ENCODE measurements around the gene EXOC2.

Gene EXOC2

DNA sequence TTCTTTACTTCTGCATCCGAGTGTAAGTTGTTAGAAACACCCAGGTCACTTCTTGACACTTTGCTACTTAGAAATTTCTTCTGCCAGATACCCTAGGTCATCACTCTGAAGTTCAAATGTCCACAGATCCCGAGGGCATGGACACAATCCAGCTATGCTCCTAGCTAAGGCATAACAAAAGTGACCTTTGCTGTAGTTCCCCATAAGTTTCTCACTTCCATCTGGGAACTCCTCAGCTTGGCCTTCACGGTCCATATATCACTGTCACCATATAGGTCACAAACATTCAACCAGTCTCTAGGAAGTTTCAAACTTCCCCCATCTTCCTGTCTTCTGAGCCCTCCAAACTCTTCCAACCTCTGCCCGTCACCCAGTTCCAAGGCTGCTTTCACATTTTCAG, 236.1 kb downstream of the EXOC2 start:
- FAIRE-seq, result no peak

DNA sequence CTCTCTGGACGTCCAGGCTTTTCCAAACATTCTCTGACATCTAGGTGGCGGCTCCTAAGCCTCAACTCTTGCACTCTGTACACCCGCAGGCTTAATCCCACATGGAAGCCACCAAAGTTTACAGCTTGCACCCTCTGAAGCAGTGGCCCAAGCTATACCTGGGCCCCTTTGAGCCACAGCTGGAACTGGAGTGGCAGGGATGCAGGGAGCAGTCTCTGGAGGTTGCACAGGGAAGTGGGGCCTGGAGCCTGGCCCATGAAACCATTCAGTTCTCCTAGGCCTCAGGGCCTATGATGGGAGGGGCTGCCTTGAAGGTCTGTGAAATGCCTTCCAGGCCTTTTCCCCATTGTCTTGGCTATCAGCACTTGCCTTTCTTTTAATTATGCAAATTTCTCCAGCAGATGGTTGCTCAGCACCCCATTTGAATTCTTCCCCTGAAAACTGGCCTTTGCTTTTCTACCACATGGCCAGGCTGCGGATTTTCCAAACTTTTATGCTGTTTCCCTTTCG, 236.5 kb downstream of the EXOC2 start:
- no peak for FAIRE-seq

DNA sequence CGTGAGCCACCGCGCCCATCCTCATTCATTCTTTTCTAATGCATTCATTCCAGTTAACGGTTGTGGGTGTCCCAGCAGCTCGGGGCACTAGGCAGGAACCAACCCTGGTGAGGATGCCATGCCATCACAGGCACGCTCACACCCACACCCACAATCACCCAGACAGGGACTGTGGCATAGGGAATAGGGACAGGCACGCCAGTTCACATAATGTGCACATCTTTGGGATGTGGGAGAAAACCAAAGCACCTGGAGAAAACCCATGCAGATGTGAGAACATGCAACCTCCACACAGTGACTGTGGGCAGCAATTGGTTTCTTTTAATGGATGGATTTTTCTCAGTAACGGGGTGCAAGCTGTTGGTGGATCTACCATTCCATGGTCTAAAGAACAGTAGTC, 237.1 kb downstream of the EXOC2 start:
- no peak for FAIRE-seq

DNA sequence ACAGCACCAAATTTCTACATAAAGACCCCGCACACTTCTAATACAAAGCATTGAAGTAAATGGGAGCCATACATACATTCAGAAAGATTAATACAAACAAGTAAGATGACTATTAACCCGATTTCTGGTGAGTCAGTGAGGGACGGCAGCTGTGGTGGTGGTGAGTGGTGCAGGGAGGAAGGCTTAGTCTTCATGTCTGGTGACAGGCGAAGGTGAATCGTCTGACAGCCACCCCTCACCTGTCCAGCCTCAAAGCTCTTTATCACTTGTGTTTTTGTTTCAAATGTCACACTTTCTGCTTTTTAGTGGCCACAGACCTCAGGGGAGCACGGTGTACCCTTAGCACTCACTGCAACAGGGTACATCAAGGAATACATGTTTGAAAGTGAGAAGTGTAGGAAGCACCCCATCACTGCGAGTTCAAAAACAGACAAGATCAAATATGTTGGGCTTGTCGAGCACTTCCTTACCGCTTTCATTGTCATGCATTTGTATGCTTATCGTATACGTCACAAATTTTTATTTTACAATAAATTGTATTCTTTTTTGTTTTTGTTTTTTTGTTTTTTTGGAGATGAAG, 237.8 kb downstream of the EXOC2 start:
- FAIRE-seq, result no peak

DNA sequence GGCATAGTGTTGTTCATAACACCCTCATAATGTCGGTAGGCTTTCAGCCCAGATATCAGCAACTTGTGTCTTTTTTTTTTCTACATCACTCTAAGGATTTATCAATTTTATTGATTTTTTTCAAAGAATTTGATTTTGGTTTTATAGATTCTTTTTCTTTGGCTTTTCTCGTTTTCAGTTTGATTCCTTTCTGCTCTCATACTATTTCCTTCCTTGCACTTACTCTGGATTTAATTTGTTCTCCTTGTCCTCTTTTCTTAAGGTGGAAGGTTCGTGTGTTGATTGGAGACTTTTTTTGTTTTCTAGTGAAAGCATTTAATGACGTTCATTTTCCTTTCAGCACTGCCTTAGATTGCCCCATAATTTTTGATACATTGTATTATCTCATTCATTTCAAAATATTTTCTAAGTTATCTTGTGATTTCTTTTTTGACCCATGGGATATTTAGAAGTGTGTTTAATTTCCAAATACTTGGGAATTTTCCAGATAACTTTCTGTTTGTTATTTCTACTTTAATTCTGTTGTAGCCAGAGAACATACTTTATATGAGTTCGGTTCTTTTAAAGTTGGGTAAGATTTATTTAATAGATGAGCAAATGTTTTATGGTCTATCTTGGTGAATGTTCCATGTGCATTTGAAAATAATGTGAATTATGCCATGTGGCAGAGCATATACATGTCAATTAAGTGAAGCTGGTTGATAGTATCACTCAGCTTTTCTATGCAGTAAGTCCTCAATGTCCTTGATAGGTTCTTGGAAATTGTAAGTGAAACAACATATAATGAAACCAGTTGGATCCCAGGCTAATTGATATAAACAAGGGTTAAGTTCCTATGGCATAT, 238.6 kb downstream of the EXOC2 start:
- no peak for FAIRE-seq

DNA sequence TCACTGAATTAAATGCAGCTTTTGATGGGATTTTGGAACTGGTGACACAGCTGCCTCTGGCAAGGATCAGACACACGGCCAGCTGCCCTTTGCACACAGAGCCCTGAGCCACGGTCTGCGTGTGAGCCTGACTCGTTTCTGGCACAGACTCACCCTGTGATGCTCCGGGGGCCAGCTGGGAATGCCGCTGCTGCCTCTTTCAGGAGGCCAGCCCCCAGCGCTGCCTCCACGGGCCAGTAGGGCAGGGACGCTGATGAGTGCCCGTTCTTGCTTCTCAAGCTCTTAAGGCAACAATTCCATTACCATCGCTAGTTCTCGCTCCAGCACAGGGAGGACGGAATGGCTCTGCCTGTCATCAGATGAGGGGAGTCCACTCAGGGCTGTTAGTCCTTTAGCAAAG, 239.8 kb downstream of the EXOC2 start:
- FAIRE-seq, result no peak

DNA sequence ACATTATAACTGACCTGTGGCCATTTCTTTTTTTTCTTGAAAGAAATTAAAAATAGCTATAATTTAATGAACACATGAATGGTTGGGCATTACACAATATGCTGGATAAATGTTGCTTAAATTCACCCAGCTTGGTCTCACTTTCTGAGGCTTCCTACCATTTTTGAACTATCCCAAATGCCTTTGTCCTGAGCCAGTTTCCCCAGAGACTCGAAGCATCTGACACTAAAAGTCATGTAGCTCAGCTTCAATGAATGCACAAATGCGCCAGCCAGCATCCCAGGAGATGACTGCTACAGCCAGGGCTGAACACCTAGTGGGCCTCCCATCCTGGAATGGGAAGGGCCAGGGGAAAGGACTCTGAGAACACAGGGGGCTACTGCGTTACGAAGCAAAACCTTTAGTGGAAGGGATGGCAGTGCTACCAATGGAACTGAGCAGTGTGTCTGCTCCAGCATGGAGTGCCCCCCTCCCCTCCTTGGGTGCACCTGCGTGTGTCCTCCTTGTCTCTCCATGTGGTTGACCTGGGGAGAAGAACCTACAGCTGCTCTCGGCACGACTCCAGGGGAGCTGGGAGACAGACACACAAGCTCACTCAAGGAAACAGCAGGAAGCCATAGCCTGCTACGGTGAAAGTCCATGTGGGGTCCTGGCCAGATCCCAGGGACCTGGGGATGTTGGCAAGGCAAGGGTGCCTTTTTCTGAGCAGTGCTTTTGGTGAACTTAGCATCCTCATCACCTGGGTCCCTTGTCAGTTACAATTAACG, 240.5 kb downstream of the EXOC2 start:
- FAIRE-seq, result no peak

DNA sequence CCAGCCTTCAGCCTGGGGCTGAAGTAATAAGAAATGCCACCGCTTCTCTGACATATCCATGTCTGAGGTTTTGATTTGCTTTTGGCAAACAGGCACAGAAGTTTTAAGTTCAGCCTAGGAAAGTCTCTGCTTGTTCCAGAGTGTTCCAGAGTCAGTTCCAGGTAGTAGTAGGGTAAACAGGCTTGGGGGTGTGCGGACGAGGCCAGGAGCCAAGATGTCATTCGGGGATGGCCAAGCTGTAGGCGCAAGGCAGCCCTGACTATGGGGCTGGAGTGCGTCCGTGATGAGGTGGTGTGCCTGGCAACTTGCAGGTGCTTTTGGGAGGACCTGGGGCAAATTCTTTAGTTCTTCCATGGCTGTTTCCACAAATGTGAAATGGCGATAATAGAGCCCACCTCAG, 241.1 kb downstream of the EXOC2 start:
- FAIRE-seq, result no peak

DNA sequence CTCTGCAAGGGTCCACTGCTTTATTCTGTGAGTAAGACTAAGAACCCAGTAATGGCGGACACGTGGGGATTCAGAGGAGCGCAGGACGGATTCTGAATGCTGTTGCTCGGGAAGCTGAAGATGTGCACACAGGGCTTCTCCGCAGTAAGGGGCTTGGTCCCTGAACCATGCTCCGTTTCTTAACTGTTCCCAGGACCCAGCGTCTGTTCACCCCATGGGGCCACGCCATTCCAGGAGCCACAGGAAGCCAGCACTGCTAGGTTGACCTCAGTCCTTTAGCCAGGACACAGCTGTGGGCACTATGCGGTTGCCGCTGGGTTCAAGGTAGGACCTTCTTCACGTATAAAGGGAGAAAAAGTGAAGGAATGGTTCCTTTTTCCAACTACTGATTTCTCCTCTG, 241.6 kb downstream of the EXOC2 start:
- no peak for FAIRE-seq

DNA sequence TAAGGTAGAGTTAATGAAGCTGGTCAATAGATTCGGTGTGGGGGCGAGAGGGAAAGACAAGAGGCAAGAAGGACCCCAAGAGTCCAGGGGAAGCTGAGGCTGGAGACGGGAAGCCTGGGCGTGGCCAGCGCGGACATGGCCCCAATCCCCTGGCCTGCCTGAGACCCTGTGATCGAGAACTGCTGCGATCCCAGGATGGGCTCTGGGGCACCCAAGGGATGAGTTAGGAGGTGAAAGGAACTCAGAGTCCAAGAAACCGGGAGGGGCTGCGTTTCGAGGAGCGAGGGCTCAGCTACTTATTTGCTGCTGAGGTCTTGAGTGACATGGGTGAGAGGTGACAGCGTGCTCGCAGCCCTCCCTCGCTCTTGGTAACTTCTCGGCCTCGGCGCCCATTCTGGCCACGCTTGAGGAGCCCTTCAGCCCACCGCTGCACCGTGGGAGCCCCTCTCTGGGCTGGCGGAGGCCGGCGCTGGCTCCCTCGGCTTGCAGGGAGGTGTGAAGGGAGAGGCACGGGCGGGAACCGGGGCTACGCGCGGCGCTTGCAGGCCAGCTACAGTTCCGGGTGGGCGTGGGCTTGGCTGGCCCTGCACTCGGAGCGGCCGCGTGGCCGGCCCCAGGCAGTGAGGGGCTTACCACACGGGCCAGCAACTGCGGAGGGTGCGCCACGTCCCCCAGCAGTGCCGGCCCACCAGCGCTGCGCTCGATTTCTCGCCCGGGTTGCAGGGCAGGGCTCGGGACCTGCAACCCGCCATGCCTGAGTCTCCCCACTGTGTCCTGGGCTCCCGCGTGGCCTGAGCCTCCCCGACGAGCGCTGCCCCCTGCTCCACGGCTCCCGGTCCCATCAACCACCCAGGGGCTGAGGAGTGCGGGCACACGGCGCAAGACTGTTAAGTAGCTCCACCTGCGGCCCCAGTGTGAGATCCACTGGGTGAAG, 243.2 kb downstream of the EXOC2 start:
- no peak for FAIRE-seq

DNA sequence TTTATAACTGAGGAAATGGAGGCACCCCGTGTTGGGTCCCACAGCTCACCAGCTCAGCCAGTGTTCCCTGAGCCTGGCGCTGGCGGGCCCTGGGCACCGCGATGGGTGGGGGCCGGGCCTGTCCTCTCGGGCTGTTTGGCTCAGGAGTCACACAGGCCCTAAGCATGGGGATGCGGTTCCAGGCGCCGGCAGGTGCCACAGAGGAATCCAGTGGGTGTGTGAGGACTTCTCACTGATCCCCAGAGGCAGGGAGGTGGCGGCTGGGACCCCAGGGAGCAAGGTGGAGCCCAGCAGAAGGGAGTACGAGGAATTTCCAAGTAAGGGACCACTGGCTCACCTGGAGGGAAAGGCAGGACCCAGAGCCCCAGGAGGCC, 243.9 kb downstream of the EXOC2 start:
- no peak for FAIRE-seq

DNA sequence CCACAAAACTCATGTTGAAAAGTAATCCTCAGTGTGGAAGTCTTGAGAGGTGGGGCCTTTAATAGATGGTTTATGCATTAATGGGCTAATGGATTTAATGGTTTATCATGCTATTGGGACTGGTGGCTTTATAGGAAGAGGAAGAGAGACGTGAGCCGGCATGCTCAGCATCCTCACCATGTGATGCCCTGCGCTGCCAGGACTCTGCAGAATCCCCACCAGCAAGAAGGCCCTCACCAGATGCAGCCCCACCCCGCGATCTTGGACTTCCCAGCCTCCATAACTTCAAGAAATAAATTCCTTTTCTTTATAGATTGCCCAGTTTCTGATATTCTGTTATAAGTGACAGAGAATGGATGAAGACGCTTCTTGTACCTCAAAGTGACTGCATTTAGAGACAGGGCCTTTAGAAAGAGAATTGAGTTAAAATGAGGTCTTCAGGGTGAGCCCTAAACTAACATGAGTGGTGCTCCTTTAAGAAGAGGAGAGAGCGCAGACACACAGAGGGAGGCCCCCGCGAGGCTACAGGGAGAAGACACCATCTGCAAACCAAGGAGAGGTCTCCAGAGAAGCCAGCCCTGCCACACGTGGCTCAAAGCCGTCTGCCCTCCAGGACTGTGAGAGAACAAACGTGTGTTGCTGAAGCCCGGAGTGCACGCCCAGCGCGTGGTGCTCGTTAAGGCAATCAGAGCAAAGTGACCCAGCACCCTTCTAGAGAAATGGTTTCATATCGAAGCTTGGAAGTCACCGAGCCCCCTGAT, 244.5 kb downstream of the EXOC2 start:
- FAIRE-seq, result no peak

DNA sequence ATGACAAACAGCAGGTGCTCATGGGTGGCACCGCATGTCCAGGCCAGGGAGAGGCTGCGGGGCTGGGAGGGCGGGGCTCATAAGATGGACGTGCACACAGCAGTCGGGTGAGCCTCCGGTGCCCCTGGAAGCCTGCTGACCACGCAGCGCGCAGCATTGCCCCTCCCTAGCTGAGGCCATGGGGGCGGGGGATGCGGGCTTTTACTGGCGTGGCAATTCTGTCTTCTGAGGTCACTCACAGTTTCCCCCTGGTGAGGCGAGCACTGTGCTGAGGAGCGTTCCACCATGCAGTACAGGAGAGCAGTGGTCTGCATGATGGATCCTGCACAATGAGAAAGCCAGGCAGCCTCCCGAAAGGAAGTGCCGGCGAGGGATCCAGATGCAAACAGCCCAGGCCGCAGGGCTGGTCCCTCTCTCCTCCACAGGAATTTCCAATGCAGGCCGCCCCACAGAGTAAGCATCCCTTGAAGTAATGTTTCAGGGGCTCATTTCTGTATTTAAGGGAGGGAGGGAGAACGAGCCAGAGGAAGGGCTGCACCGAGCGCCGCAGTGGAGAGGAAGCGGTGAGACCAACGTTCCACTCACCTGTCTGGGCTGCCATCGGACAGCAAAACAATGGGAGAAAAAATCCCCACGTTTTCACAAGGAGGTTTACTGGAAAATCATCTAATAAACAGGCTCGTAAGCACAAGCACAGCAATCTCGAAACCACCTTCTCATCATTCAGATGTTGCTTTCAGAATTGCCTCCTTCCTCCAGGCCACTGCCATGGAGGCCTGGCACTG, 245.4 kb downstream of the EXOC2 start:
- FAIRE-seq, result no peak

DNA sequence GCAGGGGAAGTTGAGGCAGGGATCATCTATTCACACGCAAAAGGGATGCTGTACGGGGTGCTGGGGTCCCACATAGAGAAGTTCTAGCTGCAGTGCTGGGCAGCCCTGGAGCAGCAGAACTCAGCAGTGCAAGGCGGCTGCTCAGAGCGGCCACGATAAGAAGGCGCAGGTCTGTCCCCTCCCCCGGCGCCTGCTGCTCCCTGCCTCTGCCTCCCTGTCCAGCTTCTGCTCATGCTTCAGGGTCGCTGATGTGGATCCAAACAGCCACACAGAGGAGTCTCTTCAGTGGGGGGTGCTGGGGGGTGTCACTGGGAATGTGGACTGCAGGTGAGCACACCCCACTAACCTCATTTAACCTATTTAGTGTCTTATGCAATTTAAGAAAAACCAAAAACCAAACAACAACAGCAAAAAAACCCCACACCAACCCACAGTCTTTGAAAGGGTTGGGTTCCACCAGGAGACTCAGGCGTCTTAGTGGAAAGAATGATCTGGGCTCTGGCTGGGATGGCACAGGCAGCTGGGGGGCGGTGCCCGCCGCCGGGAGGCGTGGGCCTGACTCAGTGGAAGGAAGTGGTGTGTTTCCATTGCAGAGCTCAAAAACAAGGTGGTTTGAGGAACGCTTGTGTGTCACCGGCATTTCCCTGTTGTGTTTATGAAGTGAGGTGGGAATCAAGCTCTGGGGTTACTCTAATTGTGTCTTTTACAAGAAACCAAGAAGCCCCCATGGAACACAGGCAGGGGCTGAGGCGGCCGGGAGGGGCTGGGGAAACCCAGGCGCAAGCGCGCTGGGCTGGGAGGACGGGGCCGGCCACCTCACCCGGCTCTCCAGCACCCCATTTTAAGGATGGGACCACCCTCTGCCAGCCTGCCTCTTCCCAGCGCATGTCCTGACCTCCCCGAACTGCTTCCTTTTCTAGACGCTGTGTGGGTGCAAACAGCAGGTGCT, 246.2 kb downstream of the EXOC2 start:
- FAIRE-seq, result no peak

DNA sequence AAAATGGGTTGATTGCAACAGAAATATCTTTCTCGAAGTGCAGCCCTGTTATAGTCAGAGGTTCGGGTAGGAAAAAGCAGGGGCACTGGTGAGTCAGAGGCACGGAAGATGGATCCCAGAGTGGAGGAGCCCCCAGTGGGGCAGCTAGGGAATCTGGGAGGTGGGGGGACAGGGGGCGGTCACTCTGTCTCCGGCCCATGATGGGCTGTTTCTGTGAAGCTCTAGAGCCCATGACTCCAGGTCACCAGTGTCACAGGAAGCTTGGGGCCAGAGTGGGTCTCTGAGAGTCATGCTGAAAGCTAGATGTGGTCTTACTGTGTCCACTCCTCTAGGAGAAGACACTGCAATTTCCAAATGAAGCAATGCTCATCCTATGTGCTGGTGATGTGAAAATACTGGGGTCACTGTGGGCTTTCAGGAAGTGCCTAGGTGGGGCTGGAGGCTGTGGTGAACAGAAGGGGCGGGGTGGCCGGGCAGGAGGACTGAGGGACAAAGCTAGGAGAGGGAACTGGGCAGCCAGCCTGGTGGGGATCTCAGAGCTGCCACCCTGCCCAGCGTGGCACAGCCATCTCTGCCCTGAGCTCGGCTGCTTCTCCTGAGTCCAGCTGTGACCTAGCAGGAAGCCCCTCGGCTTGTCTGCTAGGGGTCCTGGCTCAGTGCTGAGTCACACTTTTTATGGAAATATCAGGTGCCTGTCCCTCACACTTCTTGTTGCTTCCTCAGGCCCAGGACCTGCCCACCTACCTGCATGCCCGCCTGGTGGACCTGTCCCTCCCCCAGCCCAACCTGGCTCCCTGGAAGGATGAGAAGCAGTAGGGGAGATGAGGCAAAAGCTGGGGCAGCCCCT, 247.1 kb downstream of the EXOC2 start:
- no peak for FAIRE-seq

DNA sequence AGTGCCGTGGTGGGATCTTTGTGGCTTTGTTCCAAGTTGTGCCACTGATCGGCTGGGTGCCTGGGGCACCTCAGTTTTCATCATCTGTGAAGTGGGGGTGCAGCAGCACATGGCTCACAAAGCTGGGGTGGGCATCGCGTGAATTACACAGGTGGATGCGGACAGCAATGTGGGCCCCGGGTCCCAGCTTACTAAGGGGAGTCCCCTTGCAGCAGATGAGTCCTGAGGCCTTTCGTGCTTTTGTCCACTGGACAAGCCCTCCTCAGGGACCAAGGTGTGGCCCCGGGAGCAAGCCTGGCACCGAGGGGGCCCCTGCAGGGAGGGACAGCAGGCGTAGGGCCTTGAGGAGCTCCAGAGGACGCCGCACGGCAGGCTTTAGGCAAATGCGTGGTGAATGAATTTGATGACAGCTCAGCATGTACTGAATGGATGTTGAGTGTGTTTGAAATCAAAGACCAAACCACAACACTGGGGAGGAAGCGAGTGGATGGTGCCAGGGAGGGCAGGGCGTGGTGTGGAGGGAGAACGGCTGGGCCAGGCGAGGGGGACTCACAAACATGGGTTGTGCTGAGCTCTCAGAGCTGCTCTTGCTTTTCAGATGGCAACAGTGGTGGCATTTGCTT, 248.2 kb downstream of the EXOC2 start:
- FAIRE-seq, result no peak

DNA sequence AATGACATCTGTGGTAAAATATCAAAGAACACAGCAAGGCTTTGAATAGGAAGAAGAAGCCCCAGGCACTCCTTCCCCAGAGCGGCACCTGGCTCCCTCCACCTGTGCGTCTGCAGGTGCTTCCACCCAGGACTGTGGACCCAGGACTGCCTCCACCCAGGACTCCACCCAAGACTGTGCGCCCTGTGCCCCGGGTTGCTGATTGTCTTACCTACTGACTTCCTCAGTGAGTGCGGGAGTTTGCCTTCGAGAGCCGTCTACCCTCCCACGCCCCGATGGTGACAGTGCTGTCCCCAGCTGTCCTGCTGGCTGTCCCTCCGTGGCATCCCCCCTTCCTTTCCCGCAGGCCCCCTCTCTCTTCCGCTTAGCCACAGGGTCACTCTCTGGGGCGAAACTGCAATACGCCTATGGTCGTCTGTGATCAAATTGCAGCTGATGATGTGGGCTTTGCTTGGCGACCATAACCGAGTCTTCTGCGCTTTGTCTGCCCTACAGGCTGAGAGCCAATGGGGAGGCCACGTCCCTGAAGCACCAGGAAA, 249.2 kb downstream of the EXOC2 start:
- FAIRE-seq, result no peak
